GM12892 (cell line): ENCODE results near the gene ST3GAL3.

ENCODE experiments used
- POLR2A ChIP-seq: IDR thresholded peaks from 2 replicates; pipeline ENCODE4 v1.6.1; 2011; ENCODE audit warnings: low read depth, low read length, control low read depth
- TAF1 ChIP-seq: IDR thresholded peaks from 2 replicates; pipeline ENCODE4 v1.6.1; 2011; ENCODE audit warnings: low read depth, mild to moderate bottlenecking, control low read depth, low read length, borderline replicate concordance

- TF ChIP-seq POLR2A, result no peak
- no peak for TF ChIP-seq TAF1
Observed at GRCh38 chr1:43893006-43893405, 185.7 kb downstream of the ST3GAL3 start.
